PFSK-1 (cell line): ENCODE data around the gene RAP1GDS1.

Source experiments
- POLR2AphosphoS5 ChIP-seq: IDR thresholded peaks from 2 replicates; pipeline ENCODE4 v1.6.1; 2012; ENCODE audit warnings: low read depth, mild to moderate bottlenecking, control low read depth, low read length, moderate library complexity
- TAF1 ChIP-seq: IDR thresholded peaks from 2 replicates; pipeline ENCODE4 v1.6.1; 2012; ENCODE audit warnings: low read length, control low read depth, borderline replicate concordance; ENCODE audit not compliant: insufficient read depth

GRCh38 chr4:98341309-98341708 is 80.1 kb downstream of the RAP1GDS1 start:
- TF ChIP-seq TAF1 = no peak
- TF ChIP-seq POLR2AphosphoS5 = no peak
